ENCODE results near the gene HLA-DMA. TPM values are rescaled to one million over a fixed set of nuclear protein-coding genes. Genes with fewer than 3 reads are reported as not detected.

The HLA-DMA gene
- total RNA-seq, 2 experiments from 2014 or later: 16.2 TPM

GRCh38 chr6:32920715-32921114 is 32.2 kb downstream of the HLA-DMA start:
- H3K4me1 Mint-ChIP-seq (ENCODE audit: low read depth): no peaks in the 10 kb centered on the region
- H3K27me3 Mint-ChIP-seq: no peaks in the 10 kb centered on the region
- H3K4me3 Mint-ChIP-seq: no peak overlapping the region
- intact Hi-C loops (cut with micrococcal nuclease): no loop called here
- ChIA-PET CTCF (interaction anchor here (0.8 to 10.3 kb wide), 5 partner anchors 13 to 83 kb away, joined by 3 to 64 read pairs (median 5); partner anchors contain the start of genes HLA-DMA and TAP2), POLR2A (interaction anchor here (1.3 to 2.7 kb wide), 3 partner anchors 10 to 51 kb away, joined by 4 to 6 read pairs (median 4); no protein-coding TSS in a partner anchor)
- H3K36me3 Mint-ChIP-seq (ENCODE audit: low read depth): no peaks in the 10 kb centered on the region
- DNase-seq (no peak), ATAC-seq (no peak)
- H3K27ac Mint-ChIP-seq: no peak overlapping the region
- no peak for TF ChIP-seq CTCF (IDR thresholded peaks at IDR 0.05)
- H3K9me3 Mint-ChIP-seq: no peaks in the 10 kb centered on the region

- no peak for DNase-seq
- POLR2A ChIA-PET: interaction anchor here (2.0 kb wide), 1 partner anchor 13 kb away, joined by 6 read pairs; no protein-coding TSS in a partner anchor
These were observed 39.9 kb downstream of the HLA-DMA start for GRCh38 chr6:32912951-32913350.

GRCh38 chr6:32908897-32909296 is 44.0 kb downstream of the HLA-DMA start:
- no peak for TF ChIP-seq CTCF (IDR thresholded peaks at IDR 0.05)
- ChIA-PET CTCF (interaction anchor here (1.3 kb wide), 1 partner anchor 76 kb away, joined by 3 read pairs; no protein-coding TSS in a partner anchor), POLR2A (no interaction called here)
- Mint-ChIP-seq H3K4me3 (no peak overlapping the region), H3K27me3 (peaks cover 6% of the 10 kb centered on the region), H3K27ac (no peak overlapping the region), H3K4me1 (ENCODE audit: low read depth) (no peaks in the 10 kb centered on the region), H3K9me3 (no peaks in the 10 kb centered on the region), H3K36me3 (ENCODE audit: low read depth) (no peaks in the 10 kb centered on the region)
- ATAC-seq (no peak), DNase-seq (no peak)
- intact Hi-C loops (cut with micrococcal nuclease): no loop called here

More at GRCh38 chr6:32912951-32913350, 39.9 kb downstream of the HLA-DMA start:
- Mint-ChIP-seq H3K36me3 (ENCODE audit: low read depth) (no peaks in the 10 kb centered on the region), H3K9me3 (no peaks in the 10 kb centered on the region), H3K4me3 (no peak overlapping the region), H3K4me1 (ENCODE audit: low read depth) (no peaks in the 10 kb centered on the region), H3K27ac (no peak overlapping the region), H3K27me3 (peaks cover 8% of the 10 kb centered on the region)
- no peak for ATAC-seq
- intact Hi-C loops (cut with micrococcal nuclease): no loop called here
- no peak for TF ChIP-seq CTCF (IDR thresholded peaks at IDR 0.05)
- CTCF ChIA-PET: interaction anchor here (0.6 to 5.0 kb wide), 11 partner anchors 8 to 235 kb away, joined by 3 to 34 read pairs (median 5); partner anchors contain the start of genes HLA-DMA, HLA-DPB1 and TAP2

- Mint-ChIP-seq H3K9me3 (no peaks in the 10 kb centered on the region), H3K36me3 (ENCODE audit: low read depth) (peaks cover 1% of the 10 kb centered on the region), H3K27ac (no peak overlapping the region), H3K4me3 (no peak overlapping the region), H3K27me3 (peaks cover 5% of the 10 kb centered on the region), H3K4me1 (ENCODE audit: low read depth) (no peaks in the 10 kb centered on the region)
- CTCF ChIA-PET: interaction anchor here (2.3 to 3.7 kb wide), 2 partner anchors 79 to 108 kb away, joined by 6 to 20 read pairs; no protein-coding TSS in a partner anchor
- no peak for TF ChIP-seq CTCF (IDR thresholded peaks at IDR 0.05)
- no peak for DNase-seq
- intact Hi-C loops (cut with micrococcal nuclease): no loop called here
- no peak for ATAC-seq
- POLR2A ChIA-PET: no interaction called here
These were observed 46.4 kb downstream of the HLA-DMA start for GRCh38 chr6:32906539-32906938.

- no peak for ATAC-seq
- Mint-ChIP-seq H3K4me3 (no peak overlapping the region), H3K9me3 (no peaks in the 10 kb centered on the region), H3K36me3 (ENCODE audit: low read depth) (peaks cover 7% of the 10 kb centered on the region), H3K4me1 (ENCODE audit: low read depth) (no peaks in the 10 kb centered on the region), H3K27me3 (peaks cover 3% of the 10 kb centered on the region), H3K27ac (no peak overlapping the region)
- DNase-seq: no peak
- intact Hi-C loops (cut with micrococcal nuclease): no loop called here
- ChIA-PET POLR2A (interaction anchor here (0.7 to 1.5 kb wide), 4 partner anchors 9 to 213 kb away, joined by 3 to 8 read pairs (median 4); no protein-coding TSS in a partner anchor), CTCF (interaction anchor here (0.7 to 3.7 kb wide), 8 partner anchors 8 to 106 kb away, joined by 3 to 20 read pairs (median 5); partner anchors contain the start of gene HLA-DMA)
- TF ChIP-seq CTCF (IDR thresholded peaks at IDR 0.05): no peak
These were observed 47.8 kb downstream of the HLA-DMA start for GRCh38 chr6:32905078-32905477.

Data from activated CD8-positive, alpha-beta T cell treated with anti-CD3 and anti-CD28 coated beads for 36 hours (primary cell).